HG02571 (cell line): ENCODE results near the gene CD300LD.

Experiments
- ATAC-seq: cut with Tn5 transposase; IDR thresholded peaks from one replicate; pipeline ENCODE4 v1.9.1; 2021; ENCODE audit warnings: mild to moderate bottlenecking, moderate library complexity; ENCODE audit not compliant: unreplicated experiment

The CD300LD gene

GRCh38 chr17:74545843-74546230, 46.2 kb downstream of the CD300LD start, which contains the start of gene CD300C:
Gene CD300C, minus strand, starts transcription at chr17:74546115. Its CDS starts 333 bp downstream, at chr17:74545782.
- no peak for ATAC-seq

- ATAC-seq = no peak
Observed at GRCh38 chr17:74544991-74545842, 46.9 kb downstream of the CD300LD start.

- no peak for ATAC-seq
Observed at GRCh38 chr17:74543891-74544760, 48.0 kb downstream of the CD300LD start.

GRCh38 chr17:74543406-74543805, 48.7 kb downstream of the CD300LD start:
- ATAC-seq = no peak

GRCh38 chr17:74542727-74543383, 49.2 kb downstream of the CD300LD start:
- ATAC-seq = no peak

GRCh38 chr17:74542166-74542565, 49.9 kb downstream of the CD300LD start:
- no peak for ATAC-seq

- ATAC-seq = no peak
Observed at GRCh38 chr17:74541176-74542111, 50.6 kb downstream of the CD300LD start.

- no peak for ATAC-seq
Observed at GRCh38 chr17:74539281-74539820, 52.7 kb downstream of the CD300LD start.

- ATAC-seq = no peak
Observed at GRCh38 chr17:74536890-74537289, 55.2 kb downstream of the CD300LD start.

- no peak for ATAC-seq
Observed at GRCh38 chr17:74532115-74532514, 60.0 kb downstream of the CD300LD start.

- no peak for ATAC-seq
Observed at GRCh38 chr17:74531231-74531761, 60.8 kb downstream of the CD300LD start, which contains the start of gene CD300LB. Gene CD300LB, minus strand, starts transcription at chr17:74531475. Its CDS starts 125 bp downstream, at chr17:74531350.

GRCh38 chr17:74530831-74531150, 61.3 kb downstream of the CD300LD start:
- no peak for ATAC-seq
